Brain microvascular endothelial cell (primary cell): Measurements from ENCODE around the gene CEP95.
"Not testable (repeated sequence)": the region's sequence is repeated elsewhere in the genome, so short reads cannot be mapped to it uniquely, and the experiment has no call there.

ENCODE experiments used
- DNase-seq: peaks from one replicate; pipeline ENCODE4 v3.0.0-alpha.2; 2020
- H3K27ac ChIP-seq: fragments of 250-450 bp; sonication (Bioruptor Pico); 2 replicates; pipeline ENCODE4 v1.5.1; 2020; ENCODE audit warnings: mild to moderate bottlenecking, moderate library complexity
- H3K27me3 ChIP-seq: fragments of 250-450 bp; sonication (Bioruptor Pico); replicated peaks from 2 replicates; pipeline ENCODE4 v1.5.1; 2020; ENCODE audit warnings: mild to moderate bottlenecking
- H3K36me3 ChIP-seq: fragments of 250-450 bp; sonication (Bioruptor Pico); replicated peaks from 2 replicates; pipeline ENCODE4 v1.5.1; 2020; ENCODE audit warnings: mild to moderate bottlenecking
- H3K4me3 ChIP-seq: 2 replicates; pipeline ENCODE4 v1.5.1; 2011; ENCODE audit warnings: low read depth, mild to moderate bottlenecking, control low read depth, low read length, moderate library complexity
- in situ Hi-C: cut with HindIII; loops from 2 replicates; pipeline ENCODE4 v1.10.0; 2017; ENCODE audit warnings: low sequenced_read_pairs, low pct_ligation_motif_present
- TF ChIP-seq, protein P1 (sequence below): IDR thresholded peaks from 2 replicates; pipeline ENCODE4 v1.5.1; 2011; ENCODE audit warnings: low read depth, mild to moderate bottlenecking, moderate library complexity, low read length, control low read depth, inconsistent platforms; ENCODE audit errors: missing control alignments

Gene CEP95

DNA sequence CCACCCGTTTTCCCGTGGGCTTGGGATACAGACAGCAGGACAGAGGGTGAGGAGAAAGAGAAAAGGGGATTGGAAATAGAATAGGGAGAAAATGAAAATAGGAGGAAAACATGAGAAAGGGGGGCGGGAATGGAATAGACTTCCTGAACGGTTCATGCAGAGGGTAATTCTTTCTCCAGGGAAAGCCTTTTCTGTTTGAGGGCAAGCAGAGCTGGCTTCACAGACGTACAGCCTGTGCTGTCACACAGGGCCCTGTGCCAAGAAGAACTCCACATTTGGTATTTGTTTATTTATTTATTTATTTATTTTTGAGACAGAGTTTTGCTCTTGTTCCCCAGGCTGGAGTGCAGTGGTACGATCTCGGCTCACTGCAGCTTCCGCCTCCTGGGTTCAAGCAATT is 45.8 kb upstream of the CEP95 start:
- in situ Hi-C loops: no loop called here
- no peak overlapping the region for H3K27ac ChIP-seq
- H3K36me3 ChIP-seq: no peaks in the 10 kb centered on the region
- TF ChIP-seq, protein P1, sequence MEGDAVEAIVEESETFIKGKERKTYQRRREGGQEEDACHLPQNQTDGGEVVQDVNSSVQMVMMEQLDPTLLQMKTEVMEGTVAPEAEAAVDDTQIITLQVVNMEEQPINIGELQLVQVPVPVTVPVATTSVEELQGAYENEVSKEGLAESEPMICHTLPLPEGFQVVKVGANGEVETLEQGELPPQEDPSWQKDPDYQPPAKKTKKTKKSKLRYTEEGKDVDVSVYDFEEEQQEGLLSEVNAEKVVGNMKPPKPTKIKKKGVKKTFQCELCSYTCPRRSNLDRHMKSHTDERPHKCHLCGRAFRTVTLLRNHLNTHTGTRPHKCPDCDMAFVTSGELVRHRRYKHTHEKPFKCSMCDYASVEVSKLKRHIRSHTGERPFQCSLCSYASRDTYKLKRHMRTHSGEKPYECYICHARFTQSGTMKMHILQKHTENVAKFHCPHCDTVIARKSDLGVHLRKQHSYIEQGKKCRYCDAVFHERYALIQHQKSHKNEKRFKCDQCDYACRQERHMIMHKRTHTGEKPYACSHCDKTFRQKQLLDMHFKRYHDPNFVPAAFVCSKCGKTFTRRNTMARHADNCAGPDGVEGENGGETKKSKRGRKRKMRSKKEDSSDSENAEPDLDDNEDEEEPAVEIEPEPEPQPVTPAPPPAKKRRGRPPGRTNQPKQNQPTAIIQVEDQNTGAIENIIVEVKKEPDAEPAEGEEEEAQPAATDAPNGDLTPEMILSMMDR: no peak
- H3K4me3 ChIP-seq: no peak overlapping the region
- no peaks in the 10 kb centered on the region for H3K27me3 ChIP-seq
- DNase-seq: peak; percentile 47

GRCh38 chr17:64461788-64462187 is 45.0 kb upstream of the CEP95 start:
- no peaks in the 10 kb centered on the region for H3K36me3 ChIP-seq
- no peak overlapping the region for H3K4me3 ChIP-seq
- H3K27me3 ChIP-seq: no peaks in the 10 kb centered on the region
- no peak for DNase-seq
- in situ Hi-C loops: no loop called here
- TF ChIP-seq, protein P1: no peak
- H3K27ac ChIP-seq: no peak overlapping the region

DNA sequence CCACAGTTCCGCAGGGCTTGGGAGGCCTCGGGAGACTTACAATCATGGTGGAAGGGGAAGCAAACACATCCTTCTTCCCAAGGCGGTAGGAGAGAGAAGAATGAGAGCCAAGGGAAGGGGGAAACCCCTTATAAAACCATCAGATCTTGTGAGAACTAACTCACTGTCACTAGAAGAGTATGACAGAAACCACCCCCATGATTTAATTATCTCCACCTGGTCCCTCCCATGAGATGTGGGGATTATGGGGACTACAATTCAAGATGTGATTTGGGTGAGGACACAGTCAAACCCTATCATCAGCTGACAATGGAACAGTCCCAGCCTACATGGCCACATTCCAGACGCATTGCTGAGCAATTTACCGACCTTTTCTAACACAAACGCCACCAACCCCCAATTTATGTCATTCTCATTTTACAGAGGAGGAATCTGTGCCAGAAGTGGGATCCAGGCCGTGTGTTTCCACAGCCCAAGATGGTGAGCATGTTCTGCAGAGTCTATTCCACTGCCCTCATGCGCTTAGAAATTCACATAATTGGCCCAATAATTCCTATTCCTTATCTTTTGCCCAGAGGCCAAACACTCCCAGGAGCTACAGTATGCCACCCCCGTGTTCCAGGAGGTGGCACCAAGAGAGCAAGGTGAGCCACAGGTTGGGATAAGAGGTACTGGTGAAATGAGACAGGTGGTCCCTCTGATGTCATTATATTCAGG is 40.6 kb upstream of the CEP95 start:
- in situ Hi-C loops: no loop called here
- Histone ChIP-seq H3K27me3 (no peaks in the 10 kb centered on the region), H3K27ac (no peak overlapping the region), H3K36me3 (no peaks in the 10 kb centered on the region), H3K4me3 (no peak overlapping the region)
- DNase-seq: no peak
- TF ChIP-seq, protein P1: no peak

GRCh38 chr17:64466834-64467233 is 39.9 kb upstream of the CEP95 start:
- DNase-seq, H3K36me3 ChIP-seq, H3K27me3 ChIP-seq, in situ Hi-C loops, H3K4me3 ChIP-seq, H3K27ac ChIP-seq: not testable (repeated sequence)

GRCh38 chr17:64470625-64471024 is 36.2 kb upstream of the CEP95 start:
- Histone ChIP-seq H3K4me3 (no peak overlapping the region), H3K27ac (no peak overlapping the region), H3K36me3 (no peaks in the 10 kb centered on the region), H3K27me3 (no peaks in the 10 kb centered on the region)
- TF ChIP-seq, protein P1: no peak
- in situ Hi-C loops: no loop called here
- no peak for DNase-seq

DNA sequence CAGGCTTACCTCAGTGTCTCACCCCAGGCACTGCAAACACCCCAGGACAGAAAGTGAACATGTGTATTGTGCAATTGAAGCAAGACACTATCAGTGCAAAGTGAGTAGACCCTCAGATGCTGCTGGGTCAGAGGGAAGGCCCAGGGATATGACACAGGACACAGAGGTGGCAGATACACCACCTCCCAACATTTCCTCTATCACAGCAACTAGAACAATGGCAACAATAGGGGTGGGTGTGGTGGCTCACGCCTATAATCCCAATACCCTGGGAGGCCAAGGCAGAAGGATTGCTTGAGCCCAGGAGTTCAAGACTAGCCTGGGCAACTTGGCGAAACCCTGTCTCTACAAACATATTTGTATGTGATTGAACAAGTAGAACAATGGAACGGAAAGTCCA is 35.3 kb upstream of the CEP95 start:
- TF ChIP-seq, protein P1: no peak
- in situ Hi-C loops: no loop called here
- Histone ChIP-seq H3K4me3 (no peak overlapping the region), H3K27ac (no peak overlapping the region), H3K36me3 (no peaks in the 10 kb centered on the region), H3K27me3 (no peaks in the 10 kb centered on the region)
- DNase-seq: no peak
